Neutrophil (primary cell): Measurements from ENCODE around the gene KIZ.

ENCODE experiments used
- H3K27ac ChIP-seq: fragments of 200-600 bp; sonication (generic); 2 replicates; pipeline ENCODE4 v1.5.1; 2016; ENCODE audit warnings: mild to moderate bottlenecking, moderate library complexity
- H3K27me3 ChIP-seq: fragments of 200-600 bp; sonication (generic); 2 replicates; pipeline ENCODE4 v1.6.0; 2016; ENCODE audit warnings: mild to moderate bottlenecking
- H3K36me3 ChIP-seq: fragments of 200-600 bp; sonication (generic); 2 replicates; pipeline ENCODE4 v1.5.1; 2017
- H3K4me1 ChIP-seq, 2 experiments: fragments of 200-600 bp in 1 of 2; sonication (generic) in 1 of 2; 1 replicate in 1 of 2; 2 replicates in 1 of 2; pipeline versions ENCODE4 v1.5.1 to v1.6.1; 2013 to 2016; ENCODE audit warnings: low read depth in 1 of 2, low read length in 1 of 2, mild to moderate bottlenecking in 1 of 2, moderate library complexity in 1 of 2; ENCODE audit not compliant: control insufficient read depth in 1 of 2, insufficient read depth in 1 of 2
- H3K4me3 ChIP-seq, 2 experiments: fragments of 200-600 bp in 1 of 2; sonication (generic) in 1 of 2; 1 replicate in 1 of 2; 2 replicates in 1 of 2; pipeline ENCODE4 v1.5.1; 2013 to 2016; ENCODE audit warnings: low read depth in 1 of 2, low read length in 1 of 2, mild to moderate bottlenecking in 1 of 2, moderate library complexity in 1 of 2
- H3K9me3 ChIP-seq: fragments of 200-600 bp; sonication (generic); 2 replicates; pipeline ENCODE4 v1.5.1; 2016
- CTCF ChIP-seq: fragments of 200-600 bp; sonication (generic); IDR thresholded peaks from 2 replicates; pipeline ENCODE4 v1.5.1; 2016; ENCODE audit warnings: antibody characterized with exemption

The KIZ gene

GRCh38 chr20:21291026-21291425 lies 165.1 kb downstream of the KIZ start:
- Histone ChIP-seq H3K36me3 (no peaks in the 10 kb centered on the region), H3K9me3 (no peaks in the 10 kb centered on the region), H3K4me1 (no peaks in the 10 kb centered on the region), H3K27ac (no peak overlapping the region), H3K27me3 (peaks cover 54% of the 10 kb centered on the region), H3K4me3 (no peak overlapping the region)
- no peak for TF ChIP-seq CTCF

- Histone ChIP-seq H3K4me3 (no peak overlapping the region), H3K27ac (no peak overlapping the region), H3K27me3 (peaks cover 35% of the 10 kb centered on the region), H3K9me3 (no peaks in the 10 kb centered on the region), H3K4me1 (no peaks in the 10 kb centered on the region), H3K36me3 (no peaks in the 10 kb centered on the region)
- TF ChIP-seq CTCF = no peak
These were observed 168.9 kb downstream of the KIZ start for GRCh38 chr20:21294755-21295154.
